ENCODE measurements around the gene OR10A6.

The OR10A6 gene

GRCh38 chr11:7889985-7890384 lies 41.1 kb downstream of the OR10A6 start:
- FAIRE-seq, result no peak
- TF ChIP-seq, protein P1, sequence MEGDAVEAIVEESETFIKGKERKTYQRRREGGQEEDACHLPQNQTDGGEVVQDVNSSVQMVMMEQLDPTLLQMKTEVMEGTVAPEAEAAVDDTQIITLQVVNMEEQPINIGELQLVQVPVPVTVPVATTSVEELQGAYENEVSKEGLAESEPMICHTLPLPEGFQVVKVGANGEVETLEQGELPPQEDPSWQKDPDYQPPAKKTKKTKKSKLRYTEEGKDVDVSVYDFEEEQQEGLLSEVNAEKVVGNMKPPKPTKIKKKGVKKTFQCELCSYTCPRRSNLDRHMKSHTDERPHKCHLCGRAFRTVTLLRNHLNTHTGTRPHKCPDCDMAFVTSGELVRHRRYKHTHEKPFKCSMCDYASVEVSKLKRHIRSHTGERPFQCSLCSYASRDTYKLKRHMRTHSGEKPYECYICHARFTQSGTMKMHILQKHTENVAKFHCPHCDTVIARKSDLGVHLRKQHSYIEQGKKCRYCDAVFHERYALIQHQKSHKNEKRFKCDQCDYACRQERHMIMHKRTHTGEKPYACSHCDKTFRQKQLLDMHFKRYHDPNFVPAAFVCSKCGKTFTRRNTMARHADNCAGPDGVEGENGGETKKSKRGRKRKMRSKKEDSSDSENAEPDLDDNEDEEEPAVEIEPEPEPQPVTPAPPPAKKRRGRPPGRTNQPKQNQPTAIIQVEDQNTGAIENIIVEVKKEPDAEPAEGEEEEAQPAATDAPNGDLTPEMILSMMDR (IDR thresholded peaks at IDR 0.05; ENCODE audit: insufficient read depth, missing control alignments), result no peak
- no peak for DNase-seq (ENCODE audit: insufficient read length, low spot score)

GRCh38 chr11:7882860-7883259 lies 48.2 kb downstream of the OR10A6 start:
- no peak for DNase-seq (ENCODE audit: insufficient read length, low spot score)
- FAIRE-seq, result no peak
- TF ChIP-seq, protein P1 (IDR thresholded peaks at IDR 0.05; ENCODE audit: insufficient read depth, missing control alignments), result no peak

Measured in D721Med (cell line).